Ascending aorta (tissue), 2 donors: ENCODE measurements around the gene FSTL5. TPM values are rescaled to one million over a fixed set of nuclear protein-coding genes. Genes with fewer than 3 reads are reported as not detected.

Experiments
- DNase-seq, 2 donors: peaks; one replicate each; pipeline ENCODE4 v3.0.0-alpha.2; 2019; ENCODE audit warnings: low spot score in 2 of 2
- H3K27ac ChIP-seq, 2 donors: fragments of 200-600 bp; sonication (generic); one replicate each; pipeline ENCODE4 v1.5.1; 2016 to 2017; ENCODE audit warnings: mild to moderate bottlenecking in 1 of 2
- H3K27me3 ChIP-seq: fragments of 200-600 bp; sonication (generic); one replicate; pipeline ENCODE4 v1.5.1; 2017
- H3K36me3 ChIP-seq, 2 donors: fragments of 200-600 bp; sonication (generic); one replicate each; pipeline ENCODE4 v1.5.1; 2016
- H3K4me1 ChIP-seq, 2 donors: fragments of 200-600 bp; sonication (generic); one replicate each; pipeline ENCODE4 v1.5.1; 2016 to 2017; ENCODE audit warnings: mild to moderate bottlenecking in 1 of 2
- H3K4me3 ChIP-seq, 2 donors: fragments of 200-600 bp; sonication (generic); one replicate each; pipeline ENCODE4 v1.5.1; 2016 to 2017; ENCODE audit warnings: mild to moderate bottlenecking in 1 of 2
- H3K9me3 ChIP-seq, 2 donors: fragments of 200-600 bp; sonication (generic); one replicate each; pipeline ENCODE4 v1.5.1; 2016
- CTCF ChIP-seq, 3 experiments: fragments of 200-600 bp in 2 of 3; fragments of 450-650 bp in 1 of 3; sonication (generic) in 2 of 3; IDR thresholded peaks; one replicate each; pipeline ENCODE4 v1.5.1; 2016 to 2019; ENCODE audit warnings: antibody characterized with exemption in 3 of 3, mild to moderate bottlenecking in 1 of 3, moderate library complexity in 1 of 3
- intact Hi-C: fragments of 100-400 bp; cut with DNase I; formaldehyde crosslinking; loops from one replicate; pipeline ENCODE4 v1.15.1; 2023
- total RNA-seq: library from RNA; depleted of rRNA; stranded (reverse); fragments of >200 nt; gene quantifications from one replicate; pipeline ENCODE4 v1.1.0, GENCODE V29; 2016

Gene FSTL5
- total RNA-seq, 1 donor from 2014 or later, result not detected

- Histone ChIP-seq H3K4me1 (no peaks in the 10 kb centered on the region), H3K27me3 (no peaks in the 10 kb centered on the region), H3K4me3 (no peak overlapping the region), H3K36me3 (no peaks in the 10 kb centered on the region), H3K27ac (no peak overlapping the region), H3K9me3 (no peaks in the 10 kb centered on the region)
- intact Hi-C loops, result no loop called here
- TF ChIP-seq CTCF (IDR thresholded peaks at IDR 0.05), result no peak
- DNase-seq, result no peak
These were observed 269.8 kb downstream of the FSTL5 start for GRCh38 chr4:161894014-161894413.

GRCh38 chr4:161893566-161893965, 270.2 kb downstream of the FSTL5 start:
- Histone ChIP-seq H3K9me3 (no peaks in the 10 kb centered on the region), H3K4me3 (no peak overlapping the region), H3K27me3 (no peaks in the 10 kb centered on the region), H3K27ac (no peak overlapping the region), H3K4me1 (no peaks in the 10 kb centered on the region), H3K36me3 (no peaks in the 10 kb centered on the region)
- DNase-seq, result no peak
- intact Hi-C loops, result no loop called here
- TF ChIP-seq CTCF (IDR thresholded peaks at IDR 0.05), result no peak

GRCh38 chr4:161892951-161893350, 270.8 kb downstream of the FSTL5 start:
- no peak for DNase-seq
- Histone ChIP-seq H3K27ac (no peak overlapping the region), H3K4me1 (no peaks in the 10 kb centered on the region), H3K4me3 (no peak overlapping the region), H3K9me3 (no peaks in the 10 kb centered on the region), H3K27me3 (no peaks in the 10 kb centered on the region), H3K36me3 (no peaks in the 10 kb centered on the region)
- no peak for TF ChIP-seq CTCF (IDR thresholded peaks at IDR 0.05)
- intact Hi-C loops, result no loop called here

GRCh38 chr4:161883157-161883556, 280.6 kb downstream of the FSTL5 start:
- intact Hi-C loops, result no loop called here
- Histone ChIP-seq H3K27me3 (no peaks in the 10 kb centered on the region), H3K4me3 (no peak overlapping the region), H3K27ac (no peak overlapping the region), H3K4me1 (no peaks in the 10 kb centered on the region), H3K36me3 (no peaks in the 10 kb centered on the region), H3K9me3 (no peaks in the 10 kb centered on the region)
- DNase-seq, result no peak
- TF ChIP-seq CTCF (IDR thresholded peaks at IDR 0.05), result no peak

- no peaks in the 10 kb centered on the region for H3K36me3 ChIP-seq
- H3K27me3 ChIP-seq, result no peaks in the 10 kb centered on the region
- no peaks in the 10 kb centered on the region for H3K4me1 ChIP-seq
- DNase-seq, result no peak
- intact Hi-C loops, result no loop called here
- no peak overlapping the region for H3K4me3 ChIP-seq
- no peak overlapping the region for H3K27ac ChIP-seq
- no peaks in the 10 kb centered on the region for H3K9me3 ChIP-seq
- no peak for TF ChIP-seq CTCF (IDR thresholded peaks at IDR 0.05)
These were observed 282.4 kb downstream of the FSTL5 start for GRCh38 chr4:161881370-161881769.

GRCh38 chr4:161869511-161869910, 294.3 kb downstream of the FSTL5 start:
- no peaks in the 10 kb centered on the region for H3K9me3 ChIP-seq
- DNase-seq, result no peak
- H3K27me3 ChIP-seq, result no peaks in the 10 kb centered on the region
- TF ChIP-seq CTCF (IDR thresholded peaks at IDR 0.05), result no peak
- H3K27ac ChIP-seq, result no peak overlapping the region
- intact Hi-C loops, result no loop called here
- H3K4me3 ChIP-seq, result no peak overlapping the region
- H3K36me3 ChIP-seq, result no peaks in the 10 kb centered on the region
- no peaks in the 10 kb centered on the region for H3K4me1 ChIP-seq
